DND-41 (cell line): ENCODE data around the gene RAET1E.

Source experiments
- ATAC-seq: fragments of 200-7000 bp; cut with Tn5 transposase; 3 replicates; pipeline ENCODE4 v1.9.1; 2021; ENCODE audit warnings: low read depth; ENCODE audit not compliant: insufficient read depth
- DNase-seq: peaks from one replicate; pipeline ENCODE4 v3.0.0-alpha.2; 2020
- H2AFZ ChIP-seq: 2 replicates; pipeline ENCODE4 v1.6.0; 2012; ENCODE audit warnings: low read depth, low read length
- H3K27ac ChIP-seq: 2 replicates; pipeline ENCODE4 v1.5.1; 2012; ENCODE audit warnings: low read length, inconsistent platforms
- H3K27me3 ChIP-seq: fragments of 200-600 bp; sonication (generic); 2 replicates; pipeline ENCODE4 v1.6.0; 2012; ENCODE audit warnings: low read length, mild to moderate bottlenecking, inconsistent platforms; ENCODE audit not compliant: insufficient read depth, poor library complexity
- H3K36me3 ChIP-seq: 2 replicates; pipeline ENCODE4 v1.5.1; 2012; ENCODE audit warnings: low read length, inconsistent platforms; ENCODE audit not compliant: insufficient read depth
- H3K4me1 ChIP-seq: 2 replicates; pipeline ENCODE4 v1.5.1; 2012; ENCODE audit warnings: mild to moderate bottlenecking, low read length; ENCODE audit not compliant: insufficient read depth
- H3K4me2 ChIP-seq: 2 replicates; pipeline ENCODE4 v1.6.0; 2012; ENCODE audit warnings: mild to moderate bottlenecking, moderate library complexity, low read length, inconsistent platforms; ENCODE audit not compliant: insufficient read depth
- H3K4me3 ChIP-seq, 2 experiments: fragments of 200-600 bp in 1 of 2; shearing (Covaris generic) in 1 of 2; 2 replicates each; pipeline ENCODE4 v1.5.1; 2012 to 2016; ENCODE audit warnings: inconsistent platforms in 2 of 2, low read length in 2 of 2, mild to moderate bottlenecking in 2 of 2, low read depth in 1 of 2, moderate library complexity in 1 of 2
- H3K79me2 ChIP-seq: 2 replicates; pipeline ENCODE4 v1.6.0; 2012; ENCODE audit warnings: low read length, inconsistent platforms; ENCODE audit not compliant: insufficient read depth
- H3K9ac ChIP-seq: 2 replicates; pipeline ENCODE4 v1.6.0; 2012; ENCODE audit warnings: low read depth, mild to moderate bottlenecking, inconsistent platforms, low read length, moderate library complexity
- H3K9me3 ChIP-seq: 2 replicates; pipeline ENCODE4 v1.5.1; 2012; ENCODE audit warnings: low read length, moderate library complexity, mild to moderate bottlenecking, inconsistent platforms; ENCODE audit not compliant: insufficient read depth, severe bottlenecking
- H4K20me1 ChIP-seq: 2 replicates; pipeline ENCODE4 v1.6.0; 2012; ENCODE audit warnings: low read length; ENCODE audit not compliant: insufficient read depth
- CTCF ChIP-seq: IDR thresholded peaks from 2 replicates; pipeline ENCODE4 v1.5.1; 2012; ENCODE audit warnings: borderline replicate concordance, low read length, moderate library complexity, mild to moderate bottlenecking; ENCODE audit not compliant: poor library complexity, severe bottlenecking; ENCODE audit errors: extremely low read depth
- EZH2 ChIP-seq: IDR thresholded peaks from 3 replicates; pipeline ENCODE4 v1.6.1; 2012; ENCODE audit warnings: borderline replicate concordance, low read depth, mild to moderate bottlenecking, moderate library complexity, low read length, inconsistent platforms; ENCODE audit not compliant: severe bottlenecking

RAET1E gene

DNA sequence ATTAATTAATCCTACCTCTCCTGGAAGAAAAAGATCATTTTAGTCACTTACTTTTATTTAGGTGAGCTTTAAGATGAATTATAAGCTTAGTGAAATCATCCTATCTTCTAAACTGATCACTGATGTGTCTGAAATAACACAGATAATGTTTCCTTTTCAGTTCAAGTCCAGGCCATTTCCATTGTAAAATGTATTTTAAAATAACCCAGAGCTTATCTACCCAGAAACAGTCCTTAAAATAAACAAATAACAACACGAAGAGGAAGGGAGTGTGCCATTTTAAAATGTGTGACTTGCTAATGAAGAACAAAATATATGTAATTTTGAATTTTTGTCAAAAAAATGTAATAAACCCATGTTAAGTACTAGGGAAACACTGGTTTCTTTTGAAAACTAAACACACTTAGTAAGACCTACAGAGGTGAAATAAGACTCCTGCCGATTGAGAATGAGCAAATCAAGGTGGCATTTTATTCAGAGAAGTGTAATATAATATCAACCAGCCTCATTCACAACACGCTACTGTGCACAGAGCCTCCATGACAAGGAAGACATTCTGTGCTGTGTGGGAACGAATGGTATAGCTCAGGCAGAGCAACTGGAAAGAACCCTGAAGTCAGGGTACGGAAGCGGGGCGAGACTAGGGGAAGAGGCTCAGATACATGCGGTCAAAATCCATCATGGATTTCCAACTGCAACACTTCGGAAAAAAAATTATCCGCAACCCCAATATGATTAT, 41.5 kb downstream of the RAET1E start:
- no peak for TF ChIP-seq EZH2
- DNase-seq (no peak), ATAC-seq (no peak)
- no peak overlapping the region for H3K9ac ChIP-seq
- H3K27ac ChIP-seq, result no peak overlapping the region
- H3K27me3 ChIP-seq, result no peaks in the 10 kb centered on the region
- H3K4me1 ChIP-seq, result no peaks in the 10 kb centered on the region; the same call in 1 of the 2 replicates
- no peaks in the 10 kb centered on the region for H3K79me2 ChIP-seq
- H2AFZ ChIP-seq, result no peak overlapping the region
- H3K9me3 ChIP-seq, result no peaks in the 10 kb centered on the region
- H3K36me3 ChIP-seq, result no peaks in the 10 kb centered on the region
- H3K4me3 ChIP-seq, result no peak overlapping the region
- H3K4me2 ChIP-seq, result no peak overlapping the region
- 0 out of 2 replicates have a peak, but pooled peaks cover 7% of the 10 kb centered on the region for H4K20me1 ChIP-seq

DNA sequence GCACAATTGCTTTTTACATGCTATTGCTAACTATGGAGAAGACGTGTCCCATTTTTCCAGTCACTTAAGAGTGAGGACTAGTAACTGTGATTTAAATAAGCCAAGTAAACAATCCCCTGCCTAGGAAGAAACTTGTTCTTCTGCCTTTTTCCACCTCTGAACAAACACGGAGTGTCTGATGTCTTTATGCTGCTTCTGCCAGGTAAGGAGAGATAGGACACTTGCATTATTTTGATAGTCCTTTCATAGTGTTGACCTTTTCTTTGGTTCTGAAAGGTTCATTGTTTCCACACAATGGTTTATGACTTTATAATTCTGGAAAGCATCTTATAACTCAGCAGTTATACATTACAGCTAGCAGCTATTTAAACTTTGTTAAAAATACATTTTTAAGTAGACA, 42.2 kb downstream of the RAET1E start:
- Histone ChIP-seq H2AFZ (no peak overlapping the region), H3K4me2 (no peak overlapping the region), H4K20me1 (0 out of 2 replicates have a peak, but pooled peaks cover 5% of the 10 kb centered on the region), H3K27me3 (no peaks in the 10 kb centered on the region), H3K4me1 (no peaks in the 10 kb centered on the region; the same call in 1 of the 2 replicates), H3K36me3 (0 out of 2 replicates have a peak, but pooled peaks cover 4% of the 10 kb centered on the region), H3K27ac (no peak overlapping the region), H3K9ac (no peak overlapping the region), H3K4me3 (no peak overlapping the region), H3K9me3 (no peaks in the 10 kb centered on the region), H3K79me2 (no peaks in the 10 kb centered on the region)
- DNase-seq (no peak), ATAC-seq (no peak)
- TF ChIP-seq EZH2 (no peak), CTCF (no peak)

DNA sequence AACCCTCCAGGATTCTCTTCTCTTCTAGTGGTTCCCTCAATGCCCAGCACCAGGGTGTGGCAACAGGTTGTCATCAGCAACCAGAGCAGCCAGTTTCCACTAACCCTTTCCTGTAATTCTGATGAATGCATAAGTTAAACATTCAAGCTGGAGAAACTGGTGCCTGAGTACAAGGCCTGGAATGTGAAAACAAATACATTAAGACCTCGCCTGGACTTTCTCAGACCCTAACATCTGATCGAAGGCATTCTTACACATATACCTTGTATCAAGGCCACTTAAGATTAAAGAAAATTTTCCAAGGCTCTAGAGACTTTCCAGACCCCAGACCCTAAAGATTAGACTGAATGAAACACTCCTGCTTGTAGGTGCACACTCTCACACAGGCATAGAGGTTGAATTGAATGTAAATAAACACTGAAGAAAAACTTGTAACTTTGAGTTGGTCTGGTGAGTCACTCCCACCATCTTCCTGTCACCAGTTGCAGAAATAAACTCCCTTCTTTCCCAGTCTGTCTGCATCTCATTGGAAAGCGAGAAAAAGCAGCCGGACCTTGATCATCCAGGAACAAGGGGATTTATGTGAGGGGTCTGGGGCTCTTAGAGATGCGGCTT, 42.8 kb downstream of the RAET1E start:
- H2AFZ ChIP-seq, result no peak overlapping the region

More for the DNA sequence above, 42.8 kb downstream of the RAET1E start:
- Histone ChIP-seq H3K27me3 (no peaks in the 10 kb centered on the region), H3K4me3 (no peak overlapping the region), H3K9me3 (no peaks in the 10 kb centered on the region), H3K27ac (no peak overlapping the region), H3K4me2 (no peak overlapping the region), H3K79me2 (no peaks in the 10 kb centered on the region), H3K36me3 (0 out of 2 replicates have a peak, but pooled peaks cover 4% of the 10 kb centered on the region), H4K20me1 (no peaks in the 10 kb centered on the region), H3K4me1 (no peaks in the 10 kb centered on the region), H3K9ac (no peak overlapping the region)
- no peak for DNase-seq
- TF ChIP-seq EZH2 (no peak), CTCF (no peak)
- ATAC-seq, result no peak
